Mesothelial cell of epicardium (in vitro differentiated cells): ENCODE data around the gene ADD1. TPM values are rescaled to one million over a fixed set of nuclear protein-coding genes. Genes with fewer than 3 reads are reported as not detected.

Experiments
- DNase-seq, 2 experiments: peaks; one replicate each; pipeline ENCODE4 v3.0.0; 2021; ENCODE audit warnings: low spot score in 2 of 2; ENCODE audit not compliant: unreplicated experiment in 2 of 2
- H3K27ac Mint-ChIP-seq: 2 replicates; pipeline ENCODE4 v1.8.0; 2021; ENCODE audit warnings: mixed read lengths
- H3K27me3 Mint-ChIP-seq: 2 replicates; pipeline ENCODE4 v1.8.0; 2021; ENCODE audit warnings: low read depth, mixed read lengths
- H3K36me3 Mint-ChIP-seq: 2 replicates; pipeline ENCODE4 v1.8.0; 2021; ENCODE audit warnings: mixed read lengths
- H3K4me1 Mint-ChIP-seq: 2 replicates; pipeline ENCODE4 v1.8.0; 2021; ENCODE audit warnings: mixed read lengths
- H3K4me3 Mint-ChIP-seq: 2 replicates; pipeline ENCODE4 v1.8.0; 2021; ENCODE audit warnings: mild to moderate bottlenecking, moderate library complexity, mixed read lengths
- H3K9me3 Mint-ChIP-seq: 2 replicates; pipeline ENCODE4 v1.8.0; 2021; ENCODE audit warnings: mixed read lengths
- total RNA-seq: library from RNA; stranded (reverse); gene quantifications from 3 replicates; pipeline ENCODE4 v1.2.1, GENCODE V29; 2021
- TF ChIP-seq, protein P1 (sequence below): fragments of 200-600 bp; sonication (generic); IDR thresholded peaks from one replicate; pipeline ENCODE4 v1.5.0; 2021; ENCODE audit warnings: antibody characterized with exemption; ENCODE audit not compliant: unreplicated experiment

The ADD1 gene
- total RNA-seq, 1 donor from 2014 or later: 297 TPM

DNA sequence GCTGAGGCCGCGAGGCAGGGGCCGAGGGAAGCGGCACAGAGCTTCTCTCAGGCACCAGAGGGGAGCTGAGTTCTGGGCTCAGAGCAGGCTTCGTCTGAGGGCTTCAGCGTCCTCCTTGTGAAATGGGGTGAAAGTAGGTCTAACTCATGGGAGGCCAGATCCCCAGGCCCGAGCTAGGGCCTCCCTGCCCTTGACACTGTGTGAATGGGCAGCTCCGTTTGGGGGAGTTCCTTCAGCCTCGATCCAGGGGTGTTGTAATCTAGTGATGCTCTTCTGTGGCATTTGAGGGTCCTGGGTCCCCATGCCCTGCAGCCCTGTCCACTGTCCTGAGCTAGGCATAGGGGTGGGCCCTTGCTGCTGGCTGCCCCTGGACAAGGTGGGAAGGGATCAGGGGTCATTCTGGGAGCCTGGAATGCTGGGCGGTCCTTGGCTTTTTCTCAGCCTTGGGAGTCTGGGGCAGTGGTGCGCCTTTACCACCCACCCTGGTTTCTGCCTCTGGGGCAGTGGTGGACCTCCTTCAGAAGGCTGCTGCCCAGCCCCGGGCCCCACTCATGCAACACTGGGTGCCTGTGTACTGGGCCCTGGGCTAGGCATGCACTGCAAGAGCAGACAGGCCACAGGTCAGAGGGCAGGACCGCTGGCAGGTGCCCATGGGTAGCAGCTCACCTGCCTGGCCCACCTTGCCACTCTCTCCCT is 46.6 kb upstream of the ADD1 start:
- Mint-ChIP-seq H3K4me1 (peaks cover 40% of the 10 kb centered on the region), H3K4me3 (no peak overlapping the region), H3K27ac (no peak overlapping the region), H3K27me3 (peaks cover 6% of the 10 kb centered on the region), H3K9me3 (no peaks in the 10 kb centered on the region), H3K36me3 (no peaks in the 10 kb centered on the region)
- TF ChIP-seq, protein P1, sequence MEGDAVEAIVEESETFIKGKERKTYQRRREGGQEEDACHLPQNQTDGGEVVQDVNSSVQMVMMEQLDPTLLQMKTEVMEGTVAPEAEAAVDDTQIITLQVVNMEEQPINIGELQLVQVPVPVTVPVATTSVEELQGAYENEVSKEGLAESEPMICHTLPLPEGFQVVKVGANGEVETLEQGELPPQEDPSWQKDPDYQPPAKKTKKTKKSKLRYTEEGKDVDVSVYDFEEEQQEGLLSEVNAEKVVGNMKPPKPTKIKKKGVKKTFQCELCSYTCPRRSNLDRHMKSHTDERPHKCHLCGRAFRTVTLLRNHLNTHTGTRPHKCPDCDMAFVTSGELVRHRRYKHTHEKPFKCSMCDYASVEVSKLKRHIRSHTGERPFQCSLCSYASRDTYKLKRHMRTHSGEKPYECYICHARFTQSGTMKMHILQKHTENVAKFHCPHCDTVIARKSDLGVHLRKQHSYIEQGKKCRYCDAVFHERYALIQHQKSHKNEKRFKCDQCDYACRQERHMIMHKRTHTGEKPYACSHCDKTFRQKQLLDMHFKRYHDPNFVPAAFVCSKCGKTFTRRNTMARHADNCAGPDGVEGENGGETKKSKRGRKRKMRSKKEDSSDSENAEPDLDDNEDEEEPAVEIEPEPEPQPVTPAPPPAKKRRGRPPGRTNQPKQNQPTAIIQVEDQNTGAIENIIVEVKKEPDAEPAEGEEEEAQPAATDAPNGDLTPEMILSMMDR: no peak
- no peak for DNase-seq

- no peak for DNase-seq
- peak overlapping the region; percentile 70 for H3K27ac Mint-ChIP-seq
- TF ChIP-seq, protein P1: no peak
- peaks cover 6% of the 10 kb centered on the region for H3K27me3 Mint-ChIP-seq
- peaks cover 40% of the 10 kb centered on the region for H3K4me1 Mint-ChIP-seq
- H3K36me3 Mint-ChIP-seq: no peaks in the 10 kb centered on the region
- no peak overlapping the region for H3K4me3 Mint-ChIP-seq
- no peaks in the 10 kb centered on the region for H3K9me3 Mint-ChIP-seq
These were observed 45.9 kb upstream of the ADD1 start for GRCh38 chr4:2797545-2798305.

DNA sequence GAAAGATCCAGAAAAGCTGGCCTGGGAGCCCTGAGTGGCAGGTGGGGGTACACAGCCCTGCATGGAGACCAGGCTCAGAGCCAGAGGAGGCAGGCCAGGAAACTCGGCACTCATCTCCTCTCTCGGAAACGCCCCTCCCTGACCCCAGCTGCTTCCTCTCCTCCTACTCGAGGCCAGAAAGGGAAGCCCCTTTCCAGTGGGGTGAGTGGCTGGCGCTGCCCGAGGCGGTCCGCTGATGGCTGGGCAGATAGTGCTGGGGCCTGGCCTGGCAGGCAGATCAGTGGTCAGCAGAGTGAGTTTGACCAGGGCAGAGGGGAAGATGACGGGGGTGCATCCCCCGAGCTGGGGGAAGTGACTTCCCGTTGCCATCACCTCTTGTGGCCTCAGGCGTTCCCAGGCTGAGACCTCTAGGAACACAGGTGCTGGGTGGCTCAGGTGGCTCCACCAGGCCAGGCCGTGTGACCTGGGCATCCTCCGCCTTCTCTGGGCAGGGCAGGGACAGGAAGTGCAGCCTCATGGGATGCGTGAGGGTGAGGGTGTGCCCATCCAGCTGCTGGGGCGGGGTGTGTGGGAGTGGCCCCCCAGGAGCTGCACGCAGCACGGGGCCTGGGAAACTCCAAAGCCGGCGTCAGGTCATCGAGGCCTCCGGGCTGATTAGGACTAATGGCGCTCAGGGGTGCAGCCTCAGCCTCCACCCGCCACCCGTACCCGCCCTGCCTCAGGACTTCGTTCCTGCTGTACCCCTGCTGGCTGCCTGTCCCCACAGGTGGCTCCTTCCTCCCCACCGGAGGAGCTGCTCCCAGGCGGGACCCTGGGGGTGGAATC is 45.0 kb upstream of the ADD1 start:
- H3K36me3 Mint-ChIP-seq: no peaks in the 10 kb centered on the region
- TF ChIP-seq, protein P1: no peak
- H3K27ac Mint-ChIP-seq: peak overlapping the region; percentile 70
- no peak for DNase-seq
- no peaks in the 10 kb centered on the region for H3K9me3 Mint-ChIP-seq
- H3K4me3 Mint-ChIP-seq: peak overlapping the region; percentile 34
- H3K27me3 Mint-ChIP-seq: peaks cover 6% of the 10 kb centered on the region
- H3K4me1 Mint-ChIP-seq: peaks cover 40% of the 10 kb centered on the region

DNA sequence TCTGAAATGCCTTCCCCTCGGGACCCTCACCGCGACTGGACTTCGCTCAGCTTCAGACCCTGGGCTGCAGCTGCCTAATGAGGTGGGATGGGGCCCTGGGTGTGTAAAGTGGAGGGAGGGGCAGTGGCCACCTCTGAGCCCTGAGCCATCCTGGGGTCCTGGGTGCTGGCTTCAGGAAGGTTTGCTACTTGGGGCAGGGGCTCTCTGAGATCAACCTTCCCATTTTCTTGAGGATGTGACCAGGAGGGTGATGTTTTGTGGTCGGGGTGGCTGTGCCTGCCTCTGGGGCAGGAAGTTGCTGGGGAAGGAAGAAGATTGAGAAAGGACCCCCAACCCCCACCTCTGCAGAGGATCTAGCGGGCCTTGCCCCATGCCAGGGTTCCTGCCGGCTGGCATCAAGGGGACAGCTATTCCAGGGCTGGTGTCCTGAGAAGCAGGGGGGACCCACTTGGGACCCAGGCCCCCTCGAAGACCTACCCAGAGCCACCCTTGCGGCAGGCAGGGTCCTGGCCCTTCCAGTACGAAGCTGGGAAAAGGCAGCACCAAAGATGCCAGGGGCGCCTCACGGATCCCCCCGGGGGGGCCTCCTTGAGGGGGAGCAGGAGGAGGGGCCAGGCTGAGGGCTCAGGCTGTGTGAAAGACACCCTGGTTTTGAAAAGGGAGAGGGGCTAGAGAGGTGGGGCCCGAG is 44.3 kb upstream of the ADD1 start:
- peak overlapping the region; percentile 78 for H3K27ac Mint-ChIP-seq
- H3K27me3 Mint-ChIP-seq: no peaks in the 10 kb centered on the region
- H3K9me3 Mint-ChIP-seq: no peaks in the 10 kb centered on the region
- no peak for DNase-seq
- H3K4me1 Mint-ChIP-seq: peaks cover 36% of the 10 kb centered on the region
- H3K36me3 Mint-ChIP-seq: no peaks in the 10 kb centered on the region
- TF ChIP-seq, protein P1: no peak
- no peak overlapping the region for H3K4me3 Mint-ChIP-seq

DNA sequence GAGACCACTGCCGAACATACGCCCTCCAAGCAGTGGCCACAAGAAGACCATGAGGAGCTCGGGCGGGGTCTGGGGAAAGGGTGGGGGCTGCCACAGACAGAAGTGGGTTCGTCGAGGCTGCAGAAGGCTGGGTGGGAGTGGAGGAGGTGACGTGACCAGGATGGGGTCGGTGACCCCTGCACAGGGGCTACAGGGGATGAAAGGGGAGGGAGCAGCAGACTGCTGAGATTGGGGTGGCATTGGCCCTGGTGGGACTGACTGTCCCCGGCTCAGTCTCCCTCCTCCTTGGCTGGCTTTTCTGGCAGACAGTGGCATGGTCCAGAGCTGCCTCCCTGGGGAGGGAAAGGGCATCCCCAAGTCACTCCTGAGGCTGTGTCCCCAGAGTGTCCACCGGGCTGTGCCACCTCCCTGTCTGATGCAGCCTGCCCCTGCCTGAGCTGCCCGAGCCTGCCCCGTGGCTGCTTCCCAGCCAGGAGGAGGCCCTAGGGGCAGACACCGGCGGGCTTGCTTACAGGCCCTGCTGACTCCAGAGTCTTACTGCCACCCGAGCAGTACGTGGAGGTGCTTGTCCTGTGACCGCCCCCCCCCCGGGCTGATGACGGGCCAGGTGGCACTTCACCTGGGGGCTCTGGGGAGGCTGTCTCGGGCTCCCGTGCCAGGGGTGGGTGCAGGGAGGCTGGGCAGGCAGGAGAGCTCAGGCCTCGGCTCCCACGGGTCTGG is 43.5 kb upstream of the ADD1 start:
- H3K9me3 Mint-ChIP-seq: no peaks in the 10 kb centered on the region
- peaks cover 28% of the 10 kb centered on the region for H3K4me1 Mint-ChIP-seq
- H3K27me3 Mint-ChIP-seq: no peaks in the 10 kb centered on the region
- DNase-seq: peak in 1 of 2 experiments; percentile 17
- H3K4me3 Mint-ChIP-seq: no peak overlapping the region
- H3K27ac Mint-ChIP-seq: no peak overlapping the region
- TF ChIP-seq, protein P1: no peak
- H3K36me3 Mint-ChIP-seq: no peaks in the 10 kb centered on the region
